LNCaP clone FGC (cell line): ENCODE measurements around the gene BIRC2.
A peak's percentile ranks its signal among the peaks of the same experiment; 100 is the strongest.

Experiments
- DNase-seq: peaks from one replicate; pipeline ENCODE4 v3.0.0-alpha.2; 2011; ENCODE audit warnings: low read depth
- H3K4me3 ChIP-seq: 2 replicates; pipeline ENCODE4 v1.5.1; 2011; ENCODE audit warnings: mild to moderate bottlenecking, low read depth, low read length, control low read depth
- TF ChIP-seq, protein P1 (sequence below): IDR thresholded peaks from 2 replicates; pipeline ENCODE4 v1.5.1; 2012; ENCODE audit warnings: mild to moderate bottlenecking; ENCODE audit not compliant: control insufficient read depth, insufficient read depth; ENCODE audit errors: extremely low read depth

Gene BIRC2

DNA sequence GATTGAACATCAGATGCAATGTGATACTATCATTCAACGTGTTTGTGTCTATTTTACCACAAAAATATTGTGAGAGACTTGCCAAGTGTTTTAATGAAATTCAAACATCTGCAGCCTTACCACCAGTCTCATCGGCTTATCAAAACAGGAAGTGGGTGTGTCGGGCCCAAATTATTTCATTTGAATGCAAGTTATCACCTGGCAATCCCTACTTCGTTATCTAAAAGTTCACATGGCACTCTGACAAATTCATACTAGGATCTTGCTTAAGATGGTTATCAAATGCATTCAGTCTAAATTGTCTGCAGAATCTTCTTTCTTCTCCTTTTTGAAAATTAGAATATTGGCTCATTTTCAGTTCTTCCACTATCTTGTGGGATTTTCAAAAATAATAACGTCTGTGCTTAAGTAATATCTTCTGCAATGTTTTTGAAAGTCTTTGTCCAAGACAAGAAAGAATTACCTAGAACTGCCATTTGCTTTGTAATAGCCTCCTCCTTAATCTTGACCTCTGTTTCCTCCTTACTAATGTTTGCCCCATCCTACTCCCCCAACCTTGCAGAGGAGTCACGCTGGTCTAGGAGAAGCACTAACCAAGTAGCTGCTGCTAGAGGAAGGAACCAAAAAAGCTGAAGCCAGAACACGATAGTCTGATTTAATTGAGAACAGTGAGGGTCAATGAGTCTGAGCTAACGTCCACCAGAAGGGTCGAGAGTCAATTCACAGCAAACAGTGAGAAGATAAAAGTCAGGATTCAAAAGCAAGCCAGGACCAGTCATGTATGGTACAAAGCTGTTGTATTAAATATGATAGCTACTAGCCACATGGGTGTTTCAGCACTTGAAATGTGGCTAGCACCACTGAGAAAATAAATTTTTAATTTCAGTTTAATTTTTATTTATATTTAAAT, 39.9 kb upstream of the BIRC2 start:
- no peak for DNase-seq
- TF ChIP-seq, protein P1, sequence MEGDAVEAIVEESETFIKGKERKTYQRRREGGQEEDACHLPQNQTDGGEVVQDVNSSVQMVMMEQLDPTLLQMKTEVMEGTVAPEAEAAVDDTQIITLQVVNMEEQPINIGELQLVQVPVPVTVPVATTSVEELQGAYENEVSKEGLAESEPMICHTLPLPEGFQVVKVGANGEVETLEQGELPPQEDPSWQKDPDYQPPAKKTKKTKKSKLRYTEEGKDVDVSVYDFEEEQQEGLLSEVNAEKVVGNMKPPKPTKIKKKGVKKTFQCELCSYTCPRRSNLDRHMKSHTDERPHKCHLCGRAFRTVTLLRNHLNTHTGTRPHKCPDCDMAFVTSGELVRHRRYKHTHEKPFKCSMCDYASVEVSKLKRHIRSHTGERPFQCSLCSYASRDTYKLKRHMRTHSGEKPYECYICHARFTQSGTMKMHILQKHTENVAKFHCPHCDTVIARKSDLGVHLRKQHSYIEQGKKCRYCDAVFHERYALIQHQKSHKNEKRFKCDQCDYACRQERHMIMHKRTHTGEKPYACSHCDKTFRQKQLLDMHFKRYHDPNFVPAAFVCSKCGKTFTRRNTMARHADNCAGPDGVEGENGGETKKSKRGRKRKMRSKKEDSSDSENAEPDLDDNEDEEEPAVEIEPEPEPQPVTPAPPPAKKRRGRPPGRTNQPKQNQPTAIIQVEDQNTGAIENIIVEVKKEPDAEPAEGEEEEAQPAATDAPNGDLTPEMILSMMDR: no peak
- no peak overlapping the region for H3K4me3 ChIP-seq

DNA sequence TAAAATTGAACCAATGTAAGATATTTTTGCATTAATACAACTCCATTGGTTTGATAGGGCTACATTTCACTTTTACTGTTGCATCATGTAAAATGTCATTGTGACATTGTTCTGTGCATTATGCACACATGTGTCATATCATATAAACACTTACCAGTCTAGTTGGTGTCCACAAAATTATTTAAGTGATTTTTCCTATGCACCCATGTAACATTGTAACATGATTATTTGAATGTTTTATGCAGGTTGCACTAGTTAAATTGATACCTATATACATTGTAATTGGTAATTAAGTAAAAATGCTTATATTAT, 39.3 kb upstream of the BIRC2 start:
- TF ChIP-seq, protein P1: no peak
- no peak overlapping the region for H3K4me3 ChIP-seq
- no peak for DNase-seq

DNA sequence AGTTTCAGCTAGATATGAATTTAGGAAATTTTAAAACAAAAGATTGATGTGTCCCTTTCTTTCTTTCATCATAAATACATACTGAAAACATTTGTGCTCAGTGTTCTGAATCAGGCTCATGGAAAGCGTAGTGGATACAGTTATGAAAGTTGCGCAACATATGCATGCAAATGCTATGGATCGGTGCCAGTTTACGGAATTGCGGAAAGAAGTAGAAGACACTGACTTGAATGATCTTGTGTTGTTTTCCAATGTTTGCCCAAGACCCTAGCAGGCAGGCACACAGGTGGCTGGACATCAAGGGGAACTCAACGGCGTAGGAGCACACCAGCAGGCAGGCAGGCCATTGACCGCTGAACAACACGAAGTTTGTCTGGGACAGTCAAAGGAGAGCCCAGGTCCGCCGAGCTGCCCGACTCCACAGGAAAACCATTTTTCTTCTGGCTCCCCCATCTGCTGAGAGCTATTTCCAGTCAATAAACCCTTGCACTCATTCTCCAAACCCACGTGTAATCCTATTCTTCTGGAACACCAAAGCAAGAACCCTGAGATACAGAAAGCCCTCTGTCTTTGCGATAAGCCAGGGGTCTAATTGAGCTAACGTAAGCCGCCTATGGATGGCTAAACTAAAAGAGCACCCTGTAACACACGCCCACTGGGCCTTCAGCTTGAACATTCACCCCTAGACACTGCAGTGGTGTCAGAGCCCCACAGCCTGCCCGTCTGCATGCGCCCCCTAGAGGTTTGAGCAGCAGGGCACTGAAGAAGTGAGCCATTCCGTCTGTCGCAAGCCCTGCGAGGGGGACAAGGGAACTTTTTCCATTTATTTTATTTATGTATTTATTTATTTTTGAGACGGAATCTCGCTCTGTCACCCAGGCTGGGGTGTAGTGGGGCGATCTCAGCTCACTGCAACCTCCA, 37.1 kb upstream of the BIRC2 start:
- TF ChIP-seq, protein P1: peak; percentile 28
- H3K4me3 ChIP-seq: no peak overlapping the region
- no peak for DNase-seq

DNA sequence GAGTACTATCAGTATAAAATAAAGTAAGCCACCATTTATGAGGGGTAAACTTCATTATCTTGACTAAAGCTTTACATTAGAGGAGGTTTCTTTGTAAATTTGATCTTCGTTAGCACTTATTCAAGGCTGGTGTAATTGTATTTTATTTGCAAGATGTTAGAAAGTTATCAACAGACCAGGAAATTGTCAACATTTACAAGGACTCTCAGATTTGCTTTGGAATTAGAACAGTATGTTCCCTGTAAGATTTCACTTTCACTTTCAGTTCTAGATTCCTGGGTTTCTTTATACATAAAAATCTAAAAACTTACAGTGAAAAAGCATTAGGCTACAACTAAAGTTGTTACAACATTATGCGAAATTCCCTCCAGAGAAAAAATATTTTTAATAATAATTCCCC, 34.3 kb upstream of the BIRC2 start:
- peak overlapping the region; percentile 44 for H3K4me3 ChIP-seq
- TF ChIP-seq, protein P1: no peak
- peak; percentile 60 for DNase-seq

DNA sequence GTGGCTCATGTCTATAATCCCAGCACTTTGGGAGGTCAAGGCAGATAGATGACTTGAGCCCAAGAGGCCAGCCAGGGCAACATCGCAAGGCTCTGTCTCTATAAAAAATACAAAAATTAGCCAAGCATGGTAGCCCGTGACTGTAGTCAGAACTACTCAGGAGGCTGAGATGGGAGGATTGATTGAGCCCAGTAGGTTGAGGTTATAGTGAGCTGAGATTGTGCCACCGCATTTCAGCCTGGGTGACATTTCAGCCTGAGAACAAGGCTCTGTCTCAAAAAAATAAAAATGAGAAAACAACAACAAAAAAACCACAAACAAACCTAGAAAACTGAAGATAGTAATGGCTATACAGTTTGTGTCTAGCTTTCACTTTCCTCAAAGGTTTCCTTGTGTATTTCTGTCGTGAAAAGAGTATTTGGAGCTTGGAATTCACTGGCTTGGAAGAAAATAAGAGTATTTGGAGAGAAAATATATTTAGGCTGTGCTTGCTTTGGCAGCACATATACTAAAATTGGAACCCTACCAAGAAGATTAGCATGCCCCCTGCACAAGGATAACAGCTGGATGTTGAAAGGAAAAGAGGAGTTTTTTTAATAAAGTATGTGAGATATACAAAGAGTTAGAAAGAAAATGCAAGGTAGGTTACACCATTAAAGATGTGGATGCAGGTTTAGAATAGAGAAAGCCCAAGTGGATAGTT, 33.6 kb upstream of the BIRC2 start:
- H3K4me3 ChIP-seq: peak overlapping the region; percentile 44
- no peak for DNase-seq
- TF ChIP-seq, protein P1: no peak

DNA sequence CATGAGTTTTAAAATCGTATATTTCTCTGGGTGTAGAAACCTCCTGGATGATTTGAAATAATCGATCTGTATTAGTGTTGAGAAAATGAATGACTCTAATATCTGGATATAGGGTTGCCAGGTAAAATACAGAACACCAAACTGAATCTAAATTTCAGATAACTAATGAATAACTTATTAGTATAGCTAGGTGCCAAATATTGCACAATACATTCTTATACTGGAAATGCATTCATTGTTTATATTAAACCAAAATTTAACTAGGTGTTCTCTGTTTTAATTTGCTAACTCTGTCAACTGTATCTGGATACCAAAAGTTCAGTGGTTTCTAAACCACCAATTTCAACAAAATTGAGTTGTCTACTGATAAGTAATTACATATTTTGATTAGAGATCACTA, 32.2 kb upstream of the BIRC2 start:
- DNase-seq: no peak
- no peak overlapping the region for H3K4me3 ChIP-seq

More for the DNA sequence above, 32.2 kb upstream of the BIRC2 start:
- TF ChIP-seq, protein P1: no peak
